GM12892 (cell line): ENCODE measurements around the gene SLC22A13.

Source experiments
- POLR2A ChIP-seq: IDR thresholded peaks from 2 replicates; pipeline ENCODE4 v1.6.1; 2011; ENCODE audit warnings: low read depth, low read length, control low read depth
- POLR2AphosphoS5 ChIP-seq: IDR thresholded peaks from 2 replicates; pipeline ENCODE4 v1.6.1; 2011; ENCODE audit warnings: low read depth, low read length, control low read depth
- TAF1 ChIP-seq: IDR thresholded peaks from 2 replicates; pipeline ENCODE4 v1.6.1; 2011; ENCODE audit warnings: low read depth, mild to moderate bottlenecking, control low read depth, low read length, borderline replicate concordance

DNA sequence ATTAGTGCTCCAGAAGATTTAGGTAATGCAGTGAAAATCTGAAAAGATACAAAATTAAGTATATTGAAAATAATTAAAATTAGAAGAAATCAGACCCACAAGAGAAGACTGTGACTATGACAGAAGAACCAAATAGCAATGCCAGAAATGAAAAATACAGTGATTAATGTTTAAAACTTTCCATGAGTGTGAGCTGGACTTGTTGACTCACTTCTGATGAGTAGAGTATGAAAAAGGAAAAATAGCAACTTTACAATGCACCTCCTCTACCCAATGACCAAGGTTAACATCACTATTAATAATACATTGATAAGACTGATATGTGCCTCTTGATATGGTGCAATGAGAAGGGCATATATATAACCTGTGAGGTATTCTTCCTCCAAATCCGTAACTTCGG, 39.3 kb upstream of the SLC22A13 start:
- TF ChIP-seq POLR2A, result no peak
- TF ChIP-seq POLR2AphosphoS5, result no peak
- no peak for TF ChIP-seq TAF1
